Spleen (tissue), 7 donors: ENCODE measurements around the gene POLR1B.

Experiments used
- POLR2AphosphoS5 ChIP-seq, 3 donors: sonication (generic); formaldehyde crosslinking; IDR thresholded peaks; one replicate each; pipeline ENCODE4 v1.5.1; 2017; ENCODE audit warnings: antibody characterized with exemption in 3 of 3
- TF ChIP-seq, protein P1 (sequence below), 11 experiments: fragments of 200-600 bp in 7 of 11; fragments of 450-650 bp in 4 of 11; sonication (generic) in 4 of 11; IDR thresholded peaks in 8 of 11; conservative IDR thresholded peaks in 3 of 11; 1 replicate in 7 of 11; 2 replicates in 4 of 11; pipeline versions ENCODE4 v1.4.0 to v1.8.0; 2016 to 2021; ENCODE audit warnings: antibody characterized with exemption in 11 of 11, inconsistent platforms in 4 of 11, mild to moderate bottlenecking in 1 of 11
- donor health status: DM: no; HTN: no; CAD: no; lungs with moderate emphysema.
- donor health status: DM: no; HTN: no; CAD: no.
- donor health status: DM: no; HTN: no; CAD: no.

GRCh38 chr2:112603731-112604130, 61.5 kb downstream of the POLR1B start:
- TF ChIP-seq, protein P1, sequence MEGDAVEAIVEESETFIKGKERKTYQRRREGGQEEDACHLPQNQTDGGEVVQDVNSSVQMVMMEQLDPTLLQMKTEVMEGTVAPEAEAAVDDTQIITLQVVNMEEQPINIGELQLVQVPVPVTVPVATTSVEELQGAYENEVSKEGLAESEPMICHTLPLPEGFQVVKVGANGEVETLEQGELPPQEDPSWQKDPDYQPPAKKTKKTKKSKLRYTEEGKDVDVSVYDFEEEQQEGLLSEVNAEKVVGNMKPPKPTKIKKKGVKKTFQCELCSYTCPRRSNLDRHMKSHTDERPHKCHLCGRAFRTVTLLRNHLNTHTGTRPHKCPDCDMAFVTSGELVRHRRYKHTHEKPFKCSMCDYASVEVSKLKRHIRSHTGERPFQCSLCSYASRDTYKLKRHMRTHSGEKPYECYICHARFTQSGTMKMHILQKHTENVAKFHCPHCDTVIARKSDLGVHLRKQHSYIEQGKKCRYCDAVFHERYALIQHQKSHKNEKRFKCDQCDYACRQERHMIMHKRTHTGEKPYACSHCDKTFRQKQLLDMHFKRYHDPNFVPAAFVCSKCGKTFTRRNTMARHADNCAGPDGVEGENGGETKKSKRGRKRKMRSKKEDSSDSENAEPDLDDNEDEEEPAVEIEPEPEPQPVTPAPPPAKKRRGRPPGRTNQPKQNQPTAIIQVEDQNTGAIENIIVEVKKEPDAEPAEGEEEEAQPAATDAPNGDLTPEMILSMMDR (IDR thresholded peaks at IDR 0.05 in 8 of 11, conservative IDR thresholded peaks at IDR 0.05 in 3 of 11), result no peak
- TF ChIP-seq POLR2AphosphoS5 (IDR thresholded peaks at IDR 0.05), result no peak
